Stimulated activated naive B cell treated with anti-CD40 and anti-IgM and Interleukin-4, amounts not matched to agents 10 μg/mL and 1 μg/mL and 100 μg/mL, for 72 hours (primary cell): ENCODE data around the gene APC.
"Not testable (repeated sequence)": the region's sequence is repeated elsewhere in the genome, so short reads cannot be mapped to it uniquely, and the experiment has no call there.

Experiments used
- ATAC-seq, 2 donors: fragments of 150-1000 bp; cut with Tn5 transposase; replicated peaks; 2 replicates each; pipeline ENCODE4 v1.10.0; 2021; ENCODE audit warnings: moderate library complexity in 1 of 2
- DNase-seq: peaks from one replicate; pipeline ENCODE4 v3.0.0; 2021
- H3K27ac Mint-ChIP-seq: one replicate; pipeline ENCODE4 v1.8.0; 2022; ENCODE audit warnings: mild to moderate bottlenecking, mixed read lengths
- H3K27me3 Mint-ChIP-seq, 2 donors: one replicate each; pipeline ENCODE4 v1.8.0; 2022; ENCODE audit warnings: mixed read lengths in 2 of 2
- H3K36me3 Mint-ChIP-seq, 2 donors: one replicate each; pipeline ENCODE4 v1.8.0; 2022; ENCODE audit warnings: mixed read lengths in 2 of 2, mild to moderate bottlenecking in 1 of 2
- H3K4me1 Mint-ChIP-seq, 2 donors: one replicate each; pipeline ENCODE4 v1.8.0; 2022; ENCODE audit warnings: mixed read lengths in 2 of 2, mild to moderate bottlenecking in 1 of 2
- H3K4me3 Mint-ChIP-seq, 2 donors: one replicate each; pipeline ENCODE4 v1.8.0; 2022; ENCODE audit warnings: mild to moderate bottlenecking in 2 of 2, mixed read lengths in 2 of 2, moderate library complexity in 1 of 2
- H3K9me3 Mint-ChIP-seq, 2 donors: one replicate each; pipeline ENCODE4 v1.8.0; 2022; ENCODE audit warnings: mixed read lengths in 2 of 2, mild to moderate bottlenecking in 1 of 2

The APC gene

DNA sequence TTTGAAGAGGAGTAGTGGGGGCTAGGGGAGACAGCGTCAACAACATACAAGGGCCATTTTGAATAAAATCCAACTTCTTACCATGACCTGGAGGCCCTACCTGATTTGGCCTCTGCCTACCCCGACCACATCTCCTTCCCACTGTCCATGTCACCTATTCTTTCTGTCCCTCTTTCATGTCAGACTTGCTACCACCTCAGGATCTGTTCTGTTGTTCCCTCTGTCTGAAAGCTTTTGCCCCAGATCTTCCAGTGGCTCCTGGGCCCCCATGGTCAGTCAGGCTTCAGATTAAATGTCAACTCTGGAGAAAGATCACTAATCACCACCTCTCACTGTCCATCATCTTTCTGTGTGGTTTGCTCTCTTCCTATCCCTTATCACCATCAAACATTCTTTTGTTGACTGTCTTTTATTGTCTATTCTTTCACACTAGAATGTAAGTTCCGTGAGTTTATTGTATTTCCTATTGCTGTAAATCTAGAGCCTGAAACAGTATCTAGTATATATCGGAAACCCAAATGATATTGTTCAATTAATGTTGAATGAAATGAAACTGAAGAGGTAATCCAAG, 31.2 kb upstream of the APC start:
- H3K4me1 Mint-ChIP-seq: peaks cover 24 to 47% of the 10 kb centered on the region in 2 donors
- H3K36me3 Mint-ChIP-seq: peaks cover 2 to 9% of the 10 kb centered on the region in 2 donors
- peak overlapping the region; percentile 97 for H3K4me3 Mint-ChIP-seq
- peak overlapping the region; percentile 95 for H3K27ac Mint-ChIP-seq
- no peak for ATAC-seq
- DNase-seq: no peak
- no peaks in the 10 kb centered on the region for H3K9me3 Mint-ChIP-seq
- no peaks in the 10 kb centered on the region for H3K27me3 Mint-ChIP-seq

DNA sequence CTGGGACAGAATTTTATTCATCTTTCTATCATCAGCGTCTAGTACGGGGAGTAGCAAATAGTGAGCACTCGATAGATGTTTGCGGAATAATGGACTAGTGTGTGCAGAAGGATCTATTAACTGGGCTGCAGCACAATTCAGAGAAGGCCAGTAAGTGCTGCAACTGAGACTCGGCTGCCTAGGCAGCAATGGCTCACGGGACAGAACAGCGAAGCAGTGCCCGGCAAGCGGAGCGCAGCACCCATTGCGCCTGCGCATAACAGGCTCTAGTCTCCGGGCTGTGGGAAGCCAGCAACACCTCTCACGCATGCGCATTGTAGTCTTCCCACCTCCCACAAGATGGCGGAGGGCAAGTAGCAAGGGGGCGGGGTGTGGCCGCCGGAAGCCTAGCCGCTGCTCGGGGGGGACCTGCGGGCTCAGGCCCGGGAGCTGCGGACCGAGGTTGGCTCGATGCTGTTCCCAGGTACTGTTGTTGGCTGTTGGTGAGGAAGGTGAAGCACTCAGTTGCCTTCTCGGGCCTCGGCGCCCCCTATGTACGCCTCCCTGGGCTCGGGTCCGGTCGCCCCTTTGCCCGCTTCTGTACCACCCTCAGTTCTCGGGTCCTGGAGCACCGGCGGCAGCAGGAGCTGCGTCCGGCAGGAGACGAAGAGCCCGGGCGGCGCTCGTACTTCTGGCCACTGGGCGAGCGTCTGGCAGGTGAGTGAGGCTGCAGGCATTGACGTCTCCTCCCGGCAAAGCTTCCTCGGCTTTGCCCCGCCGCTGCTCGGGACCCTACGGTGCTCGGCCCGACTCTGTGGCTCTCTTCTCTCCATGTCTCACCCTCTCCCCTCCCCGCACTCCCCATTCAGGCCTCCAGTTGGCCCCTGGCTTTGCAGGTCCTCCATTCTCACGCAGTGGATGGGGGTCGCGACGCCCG, 30.2 kb upstream of the APC start:
- Mint-ChIP-seq H3K9me3 (no peaks in the 10 kb centered on the region), H3K27ac (peak overlapping the region; percentile 95), H3K4me1 (peaks cover 24 to 57% of the 10 kb centered on the region in 2 donors), H3K36me3 (peaks cover 2 to 10% of the 10 kb centered on the region in 2 donors), H3K27me3 (no peaks in the 10 kb centered on the region), H3K4me3 (peak overlapping the region; percentile 97)
- DNase-seq (peak; percentile 97), ATAC-seq (peak; percentile 95)

- H3K4me3 Mint-ChIP-seq: peak overlapping the region; percentile 97
- peak overlapping the region; percentile 95 for H3K27ac Mint-ChIP-seq
- ATAC-seq (no peak), DNase-seq (no peak)
- H3K36me3 Mint-ChIP-seq: peaks cover 4 to 14% of the 10 kb centered on the region in 2 donors
- H3K9me3 Mint-ChIP-seq: no peaks in the 10 kb centered on the region
- H3K4me1 Mint-ChIP-seq: peaks cover 27 to 61% of the 10 kb centered on the region in 2 donors
- H3K27me3 Mint-ChIP-seq: no peaks in the 10 kb centered on the region
These were observed 29.5 kb upstream of the APC start for GRCh38 chr5:112708103-112708622.

- Mint-ChIP-seq H3K27ac (no peak overlapping the region), H3K4me3 (no peak overlapping the region), H3K27me3 (no peaks in the 10 kb centered on the region), H3K4me1 (peaks cover 27 to 61% of the 10 kb centered on the region in 2 donors), H3K36me3 (peaks cover 4 to 14% of the 10 kb centered on the region in 2 donors), H3K9me3 (no peaks in the 10 kb centered on the region)
- no peak for DNase-seq
- ATAC-seq: no peak
These were observed 28.3 kb upstream of the APC start for GRCh38 chr5:112709416-112709815.

DNA sequence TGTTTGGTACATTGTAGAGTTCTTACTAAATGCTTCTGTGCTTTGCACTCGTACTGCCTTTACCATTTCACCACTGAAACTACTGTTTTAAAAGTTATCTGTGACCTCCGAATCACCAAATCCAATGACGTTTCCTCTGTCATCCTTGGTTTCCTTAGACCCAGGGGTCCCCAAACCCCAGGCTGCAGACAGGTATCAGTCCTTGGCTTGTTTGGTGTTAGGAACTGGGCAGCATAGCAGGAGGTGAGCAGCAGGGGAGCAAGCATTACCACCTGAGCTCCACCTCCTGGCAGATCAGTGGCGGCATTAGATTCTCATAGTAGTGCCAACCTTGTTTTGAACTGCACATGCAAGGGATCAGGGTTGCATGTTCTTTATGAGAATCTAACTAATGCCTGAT, 26.8 kb upstream of the APC start:
- no peak overlapping the region for H3K27ac Mint-ChIP-seq
- no peak for ATAC-seq
- no peak for DNase-seq
- H3K27me3 Mint-ChIP-seq: no peaks in the 10 kb centered on the region
- H3K4me1 Mint-ChIP-seq: peaks cover 30 to 68% of the 10 kb centered on the region in 2 donors
- no peaks in the 10 kb centered on the region for H3K9me3 Mint-ChIP-seq
- no peak overlapping the region for H3K4me3 Mint-ChIP-seq
- H3K36me3 Mint-ChIP-seq: peaks cover 4 to 14% of the 10 kb centered on the region in 2 donors

GRCh38 chr5:112711436-112711835, 26.2 kb upstream of the APC start:
- peaks cover 4 to 14% of the 10 kb centered on the region in 2 donors for H3K36me3 Mint-ChIP-seq
- DNase-seq: no peak
- no peak for ATAC-seq
- H3K9me3 Mint-ChIP-seq: no peaks in the 10 kb centered on the region
- peaks cover 26 to 62% of the 10 kb centered on the region in 2 donors for H3K4me1 Mint-ChIP-seq
- H3K4me3 Mint-ChIP-seq: no peak overlapping the region
- no peak overlapping the region for H3K27ac Mint-ChIP-seq
- no peaks in the 10 kb centered on the region for H3K27me3 Mint-ChIP-seq

GRCh38 chr5:112713206-112713605, 24.5 kb upstream of the APC start:
- H3K36me3 Mint-ChIP-seq: peaks cover 6 to 18% of the 10 kb centered on the region in 2 donors
- H3K4me3 Mint-ChIP-seq: no peak overlapping the region
- ATAC-seq (no peak), DNase-seq (no peak)
- H3K27me3 Mint-ChIP-seq: no peaks in the 10 kb centered on the region
- no peak overlapping the region for H3K27ac Mint-ChIP-seq
- no peaks in the 10 kb centered on the region for H3K9me3 Mint-ChIP-seq
- H3K4me1 Mint-ChIP-seq: peaks cover 24 to 63% of the 10 kb centered on the region in 2 donors

- not testable (repeated sequence) for H3K27me3 Mint-ChIP-seq, DNase-seq, ATAC-seq, H3K4me3 Mint-ChIP-seq, H3K27ac Mint-ChIP-seq, H3K9me3 Mint-ChIP-seq
- peaks cover 6 to 17% of the 10 kb centered on the region in 2 donors for H3K36me3 Mint-ChIP-seq
- peaks cover 30 to 51% of the 10 kb centered on the region in 2 donors for H3K4me1 Mint-ChIP-seq
These were observed 20.8 kb upstream of the APC start for GRCh38 chr5:112716895-112717294.

DNA sequence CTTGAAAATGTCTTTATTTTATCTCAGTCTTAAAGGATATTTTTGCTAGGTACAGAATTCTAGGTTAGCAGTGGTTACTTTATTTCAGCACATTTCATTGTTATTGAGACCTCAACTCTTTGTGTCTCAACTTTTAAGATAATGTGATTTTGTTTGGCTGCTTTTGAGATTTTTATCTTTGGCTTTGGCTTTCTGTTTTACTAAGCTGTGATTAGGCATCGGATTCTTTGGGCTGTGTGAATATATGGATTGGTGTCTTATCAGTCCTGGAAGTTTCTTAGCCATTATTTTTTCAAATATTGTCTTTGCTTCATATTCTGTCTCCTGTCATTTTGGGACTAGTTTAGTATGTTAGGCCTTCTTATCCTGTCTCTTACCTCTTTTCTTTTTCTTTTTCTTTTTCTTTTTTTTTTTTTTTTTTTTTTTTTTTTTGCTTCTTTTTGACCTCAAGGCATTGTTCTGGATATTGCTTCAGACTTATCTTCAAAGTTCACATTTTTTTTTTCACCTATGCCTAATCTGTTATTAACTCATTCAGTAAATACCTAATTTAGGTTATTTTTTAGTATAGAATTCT, 20.1 kb upstream of the APC start:
- no peak overlapping the region for H3K27ac Mint-ChIP-seq
- H3K9me3 Mint-ChIP-seq: no peaks in the 10 kb centered on the region
- peaks cover 34 to 50% of the 10 kb centered on the region in 2 donors for H3K4me1 Mint-ChIP-seq
- H3K27me3 Mint-ChIP-seq: no peaks in the 10 kb centered on the region
- peaks cover 5 to 14% of the 10 kb centered on the region in 2 donors for H3K36me3 Mint-ChIP-seq
- no peak overlapping the region for H3K4me3 Mint-ChIP-seq
- ATAC-seq (no peak), DNase-seq (no peak)

- Mint-ChIP-seq H3K36me3 (peaks cover 4 to 12% of the 10 kb centered on the region in 2 donors), H3K9me3 (no peaks in the 10 kb centered on the region), H3K4me3 (no peak overlapping the region), H3K27ac (no peak overlapping the region), H3K4me1 (peaks cover 36 to 55% of the 10 kb centered on the region in 2 donors), H3K27me3 (no peaks in the 10 kb centered on the region)
- ATAC-seq (no peak), DNase-seq (no peak)
These were observed 19.3 kb upstream of the APC start for GRCh38 chr5:112718344-112718743.

- Mint-ChIP-seq H3K36me3 (peaks cover 6 to 18% of the 10 kb centered on the region in 2 donors), H3K27ac (no peak overlapping the region), H3K4me3 (no peak overlapping the region), H3K4me1 (peaks cover 42 to 66% of the 10 kb centered on the region in 2 donors), H3K9me3 (no peaks in the 10 kb centered on the region), H3K27me3 (no peaks in the 10 kb centered on the region)
- no peak for DNase-seq
- no peak for ATAC-seq
These were observed 17.1 kb upstream of the APC start for GRCh38 chr5:112720576-112720975.

DNA sequence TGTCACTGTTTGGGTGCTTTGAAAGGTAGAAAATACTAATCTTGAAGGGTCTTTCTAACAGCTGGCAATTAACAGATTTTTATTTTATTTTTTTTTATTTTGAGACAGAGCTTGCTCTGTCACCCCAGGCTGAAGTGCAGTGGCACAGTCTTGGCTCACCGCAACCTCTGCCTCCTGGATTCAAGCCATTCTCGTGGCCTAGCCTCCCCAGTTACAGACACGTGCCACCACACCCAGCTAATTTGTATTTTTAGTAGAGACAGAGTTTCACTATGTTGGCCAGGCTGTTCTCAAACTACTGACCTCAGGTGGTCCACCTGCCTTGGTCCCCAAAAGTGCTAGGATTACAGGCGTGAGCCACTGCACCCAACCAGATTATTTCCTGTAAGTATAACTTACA, 12.8 kb upstream of the APC start:
- no peak overlapping the region for H3K4me3 Mint-ChIP-seq
- DNase-seq (no peak), ATAC-seq (no peak)
- H3K27me3 Mint-ChIP-seq: no peaks in the 10 kb centered on the region
- peaks cover 36 to 62% of the 10 kb centered on the region in 2 donors for H3K4me1 Mint-ChIP-seq
- H3K36me3 Mint-ChIP-seq: peaks cover 2 to 10% of the 10 kb centered on the region in 2 donors
- H3K27ac Mint-ChIP-seq: no peak overlapping the region
- no peaks in the 10 kb centered on the region for H3K9me3 Mint-ChIP-seq

DNA sequence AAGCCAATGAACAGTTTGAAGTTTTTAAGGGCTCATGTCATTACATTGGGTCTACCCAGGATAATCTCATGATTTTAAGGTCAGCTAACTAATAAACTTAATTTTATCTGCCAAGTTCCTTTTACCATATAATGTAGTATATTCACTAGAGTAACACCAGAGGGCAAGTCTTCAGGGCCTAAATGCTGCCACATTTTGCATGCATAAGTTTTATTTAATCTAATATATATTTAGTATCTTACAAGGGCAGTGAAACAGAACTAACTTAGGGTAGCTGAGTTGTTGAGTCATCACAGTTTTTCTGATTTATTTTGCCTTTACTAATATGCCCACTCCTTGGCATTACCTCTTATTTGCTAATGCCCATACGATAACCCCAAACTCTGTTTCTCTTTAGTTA, 8.1 kb upstream of the APC start:
- ATAC-seq (no peak), DNase-seq (no peak)
- Mint-ChIP-seq H3K27me3 (no peaks in the 10 kb centered on the region), H3K4me3 (no peak overlapping the region), H3K9me3 (no peaks in the 10 kb centered on the region), H3K4me1 (peaks cover 16 to 28% of the 10 kb centered on the region in 2 donors), H3K36me3 (peaks cover under 1 to 1% of the 10 kb centered on the region in 2 donors), H3K27ac (no peak overlapping the region)

GRCh38 chr5:112732131-112732530, 5.6 kb upstream of the APC start:
- H3K9me3 Mint-ChIP-seq: no peaks in the 10 kb centered on the region
- peaks cover 11 to 14% of the 10 kb centered on the region in 2 donors for H3K4me1 Mint-ChIP-seq
- no peaks in the 10 kb centered on the region for H3K27me3 Mint-ChIP-seq
- H3K4me3 Mint-ChIP-seq: no peak overlapping the region
- no peaks in the 10 kb centered on the region for H3K36me3 Mint-ChIP-seq
- ATAC-seq (no peak), DNase-seq (no peak)
- H3K27ac Mint-ChIP-seq: no peak overlapping the region
